GM18505 (cell line): ENCODE data around the gene VEZF1.

ENCODE experiments used
- ATAC-seq: cut with Tn5 transposase; IDR thresholded peaks from one replicate; pipeline ENCODE4 v1.9.1; 2021; ENCODE audit not compliant: unreplicated experiment
- POLR2A ChIP-seq: IDR thresholded peaks from 4 replicates; pipeline ENCODE4 v1.6.1; 2011; ENCODE audit warnings: borderline replicate concordance; ENCODE audit not compliant: insufficient read depth, insufficient read length; ENCODE audit errors: extremely low read depth

VEZF1 gene

GRCh38 chr17:58005031-58005727, 17.1 kb upstream of the VEZF1 start:
- no peak for ATAC-seq
- no peak for TF ChIP-seq POLR2A

- TF ChIP-seq POLR2A = no peak
- no peak for ATAC-seq
Measured at GRCh38 chr17:58004060-58004459, 16.0 kb upstream of the VEZF1 start.

- no peak for ATAC-seq
- no peak for TF ChIP-seq POLR2A
Measured at GRCh38 chr17:58002973-58003372, 14.9 kb upstream of the VEZF1 start.

GRCh38 chr17:58002154-58002948, 14.3 kb upstream of the VEZF1 start:
- ATAC-seq = no peak
- TF ChIP-seq POLR2A = no peak

DNA sequence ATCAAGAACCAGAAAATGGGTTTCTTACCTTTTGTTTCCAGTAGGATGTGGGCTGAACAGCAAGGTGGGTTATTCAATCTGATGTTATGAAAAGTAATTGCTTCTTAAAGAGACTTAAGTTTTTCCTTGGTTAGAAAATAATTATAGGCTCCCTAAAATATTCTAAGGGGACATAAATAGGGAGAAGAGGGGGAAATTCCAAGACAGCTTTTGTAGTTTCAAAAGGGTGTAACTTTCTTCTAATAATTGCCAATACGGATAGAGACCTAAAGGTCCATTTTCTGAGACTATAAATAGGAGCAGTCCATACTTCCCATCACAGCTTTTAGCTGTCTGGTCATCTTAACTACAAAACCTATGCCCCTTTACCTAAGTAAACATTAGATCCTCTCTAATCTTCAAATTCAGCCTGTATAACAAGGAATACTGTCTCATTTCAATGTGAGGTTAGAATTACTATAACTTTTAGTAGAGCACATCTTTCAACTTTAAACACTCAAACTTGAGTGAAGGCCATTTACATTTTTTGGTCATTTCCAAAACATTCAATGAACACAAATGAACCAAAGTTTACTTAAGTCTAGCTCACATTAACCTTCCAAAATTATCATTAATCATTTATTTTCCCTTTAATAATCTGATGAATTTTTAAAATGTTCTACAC, 13.5 kb upstream of the VEZF1 start:
- no peak for ATAC-seq
- TF ChIP-seq POLR2A = peak; percentile 25

- peak; percentile 44 for ATAC-seq
- peak; percentile 43 for TF ChIP-seq POLR2A
Measured at GRCh38 chr17:57999496-58000017, 11.5 kb upstream of the VEZF1 start.

GRCh38 chr17:57999010-57999495, 11.0 kb upstream of the VEZF1 start:
- no peak for TF ChIP-seq POLR2A
- no peak for ATAC-seq

DNA sequence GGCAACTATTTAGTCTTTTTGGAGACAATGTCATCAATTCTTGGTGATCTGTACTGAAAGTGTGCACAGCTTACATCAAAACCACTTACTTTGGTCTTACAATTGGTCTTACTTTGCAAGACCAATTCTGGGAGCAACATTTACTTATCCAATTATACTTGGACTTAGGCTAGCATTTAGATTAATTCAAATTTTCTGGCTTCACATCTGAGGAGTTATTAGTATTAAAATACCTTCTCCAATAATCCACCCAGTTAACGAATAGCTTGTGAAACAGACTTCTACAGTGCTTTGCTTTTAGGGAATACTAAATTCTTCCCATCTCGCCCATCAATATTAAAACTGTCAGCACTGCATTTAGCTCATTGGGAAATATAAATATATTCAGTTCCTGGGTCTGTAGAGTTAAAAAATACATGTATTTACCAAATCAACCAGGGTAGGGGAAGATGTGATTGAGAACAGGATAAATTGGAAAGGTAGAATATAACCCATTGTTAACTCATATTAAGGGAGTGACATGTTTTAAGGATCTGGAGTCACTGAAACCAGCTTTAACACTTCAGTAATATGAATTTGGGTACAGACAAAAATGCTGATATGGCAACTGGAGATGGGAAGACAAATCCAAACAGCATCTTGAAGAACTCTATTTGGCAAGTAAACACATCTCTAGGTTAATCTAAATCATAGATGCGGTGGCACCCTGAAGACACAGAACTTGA, 9.2 kb upstream of the VEZF1 start:
- no peak for ATAC-seq
- no peak for TF ChIP-seq POLR2A

DNA sequence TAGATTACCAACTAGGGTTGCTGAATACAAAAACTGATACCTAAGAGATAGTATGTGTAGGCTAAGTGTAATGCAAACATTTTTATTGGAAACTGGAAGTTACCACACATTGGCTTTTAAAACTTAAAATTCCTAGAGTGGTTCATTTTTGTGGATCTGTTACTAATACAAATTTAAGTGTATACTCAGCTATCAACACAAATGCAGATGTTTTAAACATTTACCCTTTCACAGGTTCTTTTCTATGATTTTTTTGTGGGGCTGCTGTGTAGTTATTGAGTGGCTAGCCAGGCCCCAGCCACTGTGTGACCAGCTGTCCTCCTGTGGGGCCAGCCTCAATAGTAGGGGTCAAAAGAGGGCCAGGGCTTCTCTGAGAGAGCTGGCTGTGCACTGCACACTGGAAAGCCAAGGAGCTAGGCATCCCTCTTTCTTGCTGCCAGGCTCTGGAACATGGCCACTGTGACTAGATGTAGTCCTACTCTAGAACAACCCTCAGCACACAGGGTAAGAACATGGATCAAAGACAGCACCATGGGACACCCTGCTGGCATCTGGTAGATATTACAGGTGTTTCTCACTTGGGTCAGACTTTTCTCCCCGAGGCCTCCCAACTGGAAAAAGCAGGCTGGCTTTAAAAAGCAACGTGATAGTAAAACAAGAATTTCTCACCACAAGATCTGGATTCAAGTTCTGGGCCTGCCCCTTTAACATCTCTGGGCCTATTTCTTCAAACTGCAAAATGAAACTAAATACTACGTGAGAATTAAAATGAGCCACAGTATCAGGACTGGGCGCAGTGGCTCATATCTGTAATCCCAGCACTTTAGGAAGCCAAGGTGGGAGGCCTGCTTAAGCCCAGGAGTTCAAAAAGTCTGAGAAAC, 7.3 kb upstream of the VEZF1 start:
- TF ChIP-seq POLR2A = peak; percentile 40
- ATAC-seq = no peak

GRCh38 chr17:57994436-57994835, 6.4 kb upstream of the VEZF1 start:
- TF ChIP-seq POLR2A = no peak
- ATAC-seq = no peak

DNA sequence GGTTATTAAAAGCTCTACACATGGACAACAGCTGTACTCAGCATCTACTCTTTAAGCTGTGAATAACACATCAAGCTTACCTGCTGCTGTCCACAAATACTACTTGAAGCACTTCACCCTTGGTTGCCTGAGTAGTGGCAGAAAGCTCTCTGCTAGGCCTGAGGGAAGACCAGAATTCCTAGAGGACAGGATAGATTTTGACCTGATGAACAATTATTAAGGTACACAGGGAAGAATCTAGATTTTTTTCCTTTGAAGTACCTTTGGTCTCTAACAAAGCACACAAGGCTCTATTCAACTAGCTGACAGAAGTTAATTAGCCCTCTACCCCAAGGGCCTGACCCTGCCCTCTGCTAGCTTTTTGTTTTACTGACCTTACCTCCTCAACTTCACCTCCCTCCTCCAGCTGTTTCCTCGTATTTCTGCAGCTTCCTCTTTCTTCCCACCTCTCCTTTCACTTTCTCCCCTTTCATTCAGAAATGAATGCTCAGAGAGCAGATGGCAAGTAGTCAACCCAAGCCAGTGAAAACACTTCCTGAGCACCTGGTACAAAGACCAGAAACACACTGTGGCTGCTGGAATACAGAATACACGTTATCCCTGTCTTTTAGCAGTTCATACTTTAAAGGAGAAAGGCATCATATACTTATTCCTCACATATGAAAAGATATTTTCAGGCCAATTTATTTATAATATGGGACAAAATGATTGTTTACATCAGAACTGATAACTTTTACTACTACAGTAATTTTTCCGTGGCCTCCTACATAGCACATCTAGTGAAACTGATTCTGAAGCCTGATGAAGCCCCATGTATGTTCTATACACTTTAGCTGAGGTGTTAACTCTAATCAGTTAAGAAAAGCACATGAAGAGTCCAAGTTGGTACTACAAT, 5.7 kb upstream of the VEZF1 start:
- no peak for TF ChIP-seq POLR2A
- ATAC-seq = no peak
